IPS DF 19.7 (cell line): Measurements from ENCODE around the gene OR11L1.

Source experiments
- DNase-seq: peaks from one replicate; pipeline ENCODE4 v3.0.0-alpha.2; 2013; ENCODE audit warnings: low read depth, low spot score

Gene OR11L1, protein sequence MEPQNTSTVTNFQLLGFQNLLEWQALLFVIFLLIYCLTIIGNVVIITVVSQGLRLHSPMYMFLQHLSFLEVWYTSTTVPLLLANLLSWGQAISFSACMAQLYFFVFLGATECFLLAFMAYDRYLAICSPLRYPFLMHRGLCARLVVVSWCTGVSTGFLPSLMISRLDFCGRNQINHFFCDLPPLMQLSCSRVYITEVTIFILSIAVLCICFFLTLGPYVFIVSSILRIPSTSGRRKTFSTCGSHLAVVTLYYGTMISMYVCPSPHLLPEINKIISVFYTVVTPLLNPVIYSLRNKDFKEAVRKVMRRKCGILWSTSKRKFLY

GRCh38 chr1:247841796-247842195 is at the start of gene OR11L1:
Gene OR11L1, minus strand, starts transcription at chr1:247841896. Its CDS starts 0 bp downstream, at chr1:247841896.
- no peak for DNase-seq

- no peak for DNase-seq
Observed at GRCh38 chr1:247884797-247885413, 43.2 kb upstream of the OR11L1 start.

GRCh38 chr1:247883346-247883745 is 41.6 kb upstream of the OR11L1 start:
- DNase-seq: no peak

DNA sequence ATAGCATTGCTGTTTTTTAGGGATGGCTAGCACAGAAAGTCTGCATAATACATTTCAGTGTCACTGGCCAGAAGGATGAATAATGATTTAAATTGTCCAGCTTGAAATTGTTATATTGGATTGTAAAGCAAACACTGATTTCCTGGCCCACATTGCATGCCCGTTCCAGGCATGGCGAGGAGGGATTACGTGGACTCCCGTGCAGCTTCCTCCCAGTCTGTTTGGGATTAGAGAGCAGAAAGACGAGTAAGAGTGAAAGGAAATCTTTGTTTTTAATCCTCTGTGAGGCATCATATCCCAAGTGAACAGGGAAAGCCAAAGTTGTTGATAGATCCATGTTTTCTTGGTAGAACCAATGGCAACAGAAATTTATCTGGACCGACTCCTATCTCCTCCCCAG is 23.7 kb upstream of the OR11L1 start:
- DNase-seq: no peak

- DNase-seq: no peak
Observed at GRCh38 chr1:247864644-247865043, 22.9 kb upstream of the OR11L1 start.

GRCh38 chr1:247862756-247863155 is 21.1 kb upstream of the OR11L1 start:
- no peak for DNase-seq

- DNase-seq: no peak
Observed at GRCh38 chr1:247857985-247858619, 16.4 kb upstream of the OR11L1 start.

DNA sequence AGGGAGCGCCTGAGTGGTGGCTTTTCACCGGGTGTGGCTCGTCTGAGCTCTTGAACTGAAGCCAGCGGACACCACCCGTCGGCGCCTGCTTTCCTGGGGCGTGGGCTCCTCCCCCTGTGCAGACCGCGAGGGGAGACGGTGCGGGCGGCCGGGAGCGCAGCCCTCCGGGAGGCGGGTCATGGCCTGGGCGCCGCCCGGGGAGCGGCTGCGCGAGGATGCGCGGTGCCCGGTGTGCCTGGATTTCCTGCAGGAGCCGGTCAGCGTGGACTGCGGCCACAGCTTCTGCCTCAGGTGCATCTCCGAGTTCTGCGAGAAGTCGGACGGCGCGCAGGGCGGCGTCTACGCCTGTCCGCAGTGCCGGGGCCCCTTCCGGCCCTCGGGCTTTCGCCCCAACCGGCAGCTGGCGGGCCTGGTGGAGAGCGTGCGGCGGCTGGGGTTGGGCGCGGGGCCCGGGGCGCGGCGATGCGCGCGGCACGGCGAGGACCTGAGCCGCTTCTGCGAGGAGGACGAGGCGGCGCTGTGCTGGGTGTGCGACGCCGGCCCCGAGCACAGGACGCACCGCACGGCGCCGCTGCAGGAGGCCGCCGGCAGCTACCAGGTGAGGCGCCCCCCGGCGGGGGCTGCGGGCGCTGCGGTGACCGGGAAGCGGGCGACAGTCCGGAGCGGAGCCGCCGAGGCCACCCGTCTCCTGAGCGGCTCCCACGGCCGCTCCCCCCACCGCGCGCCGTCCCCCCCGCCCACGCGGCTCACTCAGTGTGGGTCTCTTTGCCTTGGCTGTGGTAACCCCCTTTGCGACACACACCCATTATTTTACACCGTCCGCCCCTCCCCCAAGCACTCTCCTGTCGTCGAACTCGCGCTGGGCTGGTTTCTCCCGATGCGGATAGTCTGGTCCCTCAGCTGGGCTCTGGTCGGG is 15.6 kb upstream of the OR11L1 start, which contains the start of gene TRIM58:
Gene TRIM58, plus strand, starts transcription at position 119 of the 916 bp plus-strand sequence. Its CDS starts 60 bp downstream, at position 179.
- no peak for DNase-seq

DNA sequence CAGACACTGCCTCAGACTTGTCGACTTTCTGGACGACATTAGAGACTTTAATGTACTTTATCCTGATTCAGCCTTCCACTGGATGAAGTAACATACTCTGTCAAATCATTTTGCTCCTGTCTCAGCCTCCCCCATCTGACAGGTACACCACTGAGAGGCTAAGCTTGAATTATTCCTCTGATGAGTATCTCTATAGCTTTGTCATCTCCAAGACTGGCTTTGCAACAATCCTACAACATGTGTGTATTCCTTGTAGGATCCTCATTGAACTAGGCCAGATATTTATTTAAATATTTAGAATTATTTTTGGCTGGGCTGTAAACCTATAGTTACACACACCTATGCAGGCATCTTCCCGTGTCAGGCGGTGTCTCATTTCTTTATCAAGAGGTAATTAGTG is 14.2 kb upstream of the OR11L1 start:
- DNase-seq: no peak

GRCh38 chr1:247854899-247855545 is 13.3 kb upstream of the OR11L1 start:
- no peak for DNase-seq

DNA sequence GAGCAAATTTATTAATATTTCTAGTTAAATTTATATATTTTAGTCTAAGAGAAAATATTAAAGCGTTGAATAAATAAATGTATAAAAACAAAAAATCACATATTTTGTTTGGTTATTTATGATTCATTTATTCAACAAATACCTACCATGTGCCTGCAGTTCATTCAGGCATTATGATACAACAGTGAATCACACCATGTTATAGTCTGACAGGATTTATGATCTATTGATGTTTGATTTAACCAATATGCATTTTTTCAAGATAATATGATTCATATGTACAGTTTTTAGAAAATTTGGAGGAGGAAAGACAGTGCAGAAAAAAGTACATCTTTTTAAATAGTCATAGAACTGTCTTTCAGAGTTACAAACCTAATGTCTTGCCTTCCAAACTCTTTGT is 7.9 kb upstream of the OR11L1 start:
- no peak for DNase-seq

DNA sequence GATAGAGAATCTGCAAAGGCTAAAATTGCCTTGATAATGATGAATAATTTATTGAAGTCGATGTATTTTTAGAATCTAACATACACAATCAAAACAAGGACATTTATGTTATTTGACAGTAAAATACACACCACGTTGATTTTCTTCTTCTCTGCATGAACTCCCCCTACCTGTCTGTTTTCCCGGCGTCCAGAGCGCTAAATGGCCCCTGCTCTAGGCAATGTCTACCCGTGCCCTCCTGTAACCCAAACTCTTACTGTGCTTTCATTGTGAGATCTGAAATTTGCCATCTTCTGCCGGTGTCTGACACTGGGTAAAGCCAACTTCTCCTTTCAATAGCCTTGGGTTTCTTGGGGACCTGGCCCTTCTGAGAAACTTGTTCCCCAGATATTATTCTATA is 6.7 kb upstream of the OR11L1 start:
- DNase-seq: no peak

- no peak for DNase-seq
Observed at GRCh38 chr1:247845693-247846017, 4.0 kb upstream of the OR11L1 start.

- DNase-seq: no peak
Observed at GRCh38 chr1:247845011-247845692, 3.5 kb upstream of the OR11L1 start.

DNA sequence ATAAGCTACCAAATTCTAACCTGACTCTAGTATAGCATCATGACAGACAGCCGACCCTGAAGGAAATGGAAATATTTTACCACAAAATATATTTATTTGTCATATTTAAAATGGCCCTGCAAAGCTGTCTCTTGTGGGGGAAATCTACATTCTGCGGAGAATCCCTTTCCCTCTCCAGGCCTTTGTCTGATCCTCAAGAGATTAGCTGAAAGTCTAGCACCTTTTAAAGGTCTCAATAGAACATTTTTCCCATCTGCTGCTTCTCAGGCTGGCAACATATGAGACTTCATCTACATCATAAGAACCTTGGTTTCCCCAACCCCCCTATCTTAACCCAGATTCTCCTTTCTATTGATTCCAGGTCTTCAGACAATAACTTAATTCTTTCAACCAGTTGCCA is 1.7 kb upstream of the OR11L1 start:
- no peak for DNase-seq

DNA sequence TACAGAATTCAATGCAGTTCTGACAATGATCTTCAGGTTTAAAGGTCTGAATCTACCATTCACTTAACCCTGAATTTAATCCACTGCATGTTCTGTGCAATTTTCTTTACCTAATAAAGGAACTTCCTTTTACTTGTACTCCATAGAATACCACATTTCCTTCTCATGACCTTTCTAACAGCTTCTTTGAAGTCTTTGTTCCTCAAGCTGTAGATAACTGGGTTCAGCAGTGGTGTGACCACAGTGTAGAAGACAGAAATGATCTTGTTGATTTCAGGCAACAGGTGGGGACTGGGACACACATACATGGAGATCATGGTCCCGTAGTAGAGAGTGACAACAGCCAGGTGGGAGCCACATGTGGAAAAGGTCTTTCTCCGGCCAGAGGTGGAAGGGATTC is 878 bp downstream of the OR11L1 start:
- DNase-seq: no peak

- DNase-seq: no peak
Observed at GRCh38 chr1:247833601-247834000, 8.1 kb downstream of the OR11L1 start.

DNA sequence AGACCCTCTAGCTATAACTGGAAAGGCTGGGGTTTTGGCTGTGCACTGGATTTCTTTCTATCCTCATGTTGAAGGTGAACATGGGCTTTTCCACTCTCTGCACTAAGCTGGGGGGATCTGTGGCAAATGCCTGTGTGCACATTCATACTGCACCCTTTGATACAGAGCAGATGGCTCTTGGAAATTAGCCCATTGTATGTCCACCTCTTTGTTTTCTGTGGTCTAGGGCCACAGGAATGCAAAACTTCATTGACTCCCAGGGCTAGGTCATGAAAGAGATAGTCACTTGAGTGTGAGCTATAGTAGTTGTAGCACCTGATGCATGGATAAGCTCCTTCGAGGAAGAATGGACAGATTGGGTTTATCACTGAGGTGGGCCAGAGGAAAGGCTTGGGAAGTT is 12.0 kb downstream of the OR11L1 start:
- no peak for DNase-seq

DNA sequence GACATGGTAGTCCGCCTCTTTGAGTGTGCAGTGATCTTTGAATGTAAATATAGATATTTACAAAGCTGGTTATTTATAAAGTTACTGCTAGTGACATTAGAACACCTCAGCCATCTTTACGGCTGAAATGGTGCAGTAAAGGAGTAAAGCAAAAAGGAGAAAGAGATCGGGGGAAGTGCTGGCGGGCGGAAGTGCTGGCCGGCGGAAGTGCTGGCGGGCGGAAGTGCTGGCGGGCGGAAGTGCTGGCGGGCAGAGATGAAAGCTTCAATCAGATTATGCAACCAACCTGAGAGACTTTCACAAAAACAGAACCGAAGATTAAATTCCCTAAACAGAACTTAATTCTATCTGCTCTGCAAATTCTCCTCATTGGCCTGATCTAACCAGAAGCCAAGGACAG is 16.3 kb downstream of the OR11L1 start:
- DNase-seq: no peak

DNA sequence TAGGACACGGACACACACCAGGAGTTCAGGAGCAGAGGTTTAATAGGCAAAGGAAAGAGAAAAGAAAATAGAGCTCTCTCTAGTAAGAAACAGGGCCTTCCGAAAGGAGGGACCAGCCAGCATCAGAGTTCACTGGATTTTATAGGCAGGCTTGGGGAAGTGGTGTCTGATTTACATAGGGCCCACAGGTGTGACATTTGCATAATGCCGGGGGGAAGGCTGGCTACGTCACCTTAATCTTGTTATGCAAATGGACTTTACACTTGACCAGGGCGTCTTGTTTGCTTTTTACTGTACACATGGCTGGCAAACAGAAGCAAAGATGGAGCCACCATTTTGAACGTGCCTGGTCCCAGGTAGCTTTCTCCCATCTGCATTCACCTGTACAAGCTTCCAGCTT is 17.7 kb downstream of the OR11L1 start, which contains the start of gene OR14A16:
Gene OR14A16, minus strand, starts transcription at position 97 of the 400 bp plus-strand sequence. CDS start 8,390 bp downstream, outside the sequence.
- peak; percentile 15 for DNase-seq

DNA sequence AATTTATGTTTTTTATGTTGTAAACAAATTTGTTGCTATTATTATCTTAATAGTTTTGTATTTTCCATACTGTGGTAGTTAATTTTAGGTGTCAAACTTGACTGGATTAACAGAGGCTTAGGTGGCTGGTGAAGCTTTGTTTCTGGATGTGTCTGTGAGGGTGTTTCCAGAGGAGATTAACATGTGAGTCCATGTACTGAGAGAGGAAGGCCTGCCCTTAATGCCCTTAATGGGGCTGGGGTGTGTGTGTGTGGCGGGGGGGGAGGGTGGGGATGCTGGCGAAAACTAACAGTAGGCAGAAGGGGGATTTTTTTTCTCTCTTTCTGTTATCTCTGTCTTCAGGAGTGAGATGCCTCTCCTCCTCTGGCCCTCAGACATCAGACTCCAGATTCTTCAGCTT is 19.6 kb downstream of the OR11L1 start:
- no peak for DNase-seq
